Kidney epithelial cell (primary cell): ENCODE data around the gene FAM89A. TPM values are rescaled to one million over a fixed set of nuclear protein-coding genes. Genes with fewer than 3 reads are reported as not detected.
"Not testable (repeated sequence)": the region's sequence is repeated elsewhere in the genome, so short reads cannot be mapped to it uniquely, and the experiment has no call there.

Experiments
- DNase-seq: peaks from one replicate; pipeline ENCODE4 v3.0.0-alpha.2; 2010; ENCODE audit warnings: low read depth
- H3K27me3 ChIP-seq: 2 replicates; pipeline ENCODE4 v1.6.0; 2011; ENCODE audit warnings: low read length; ENCODE audit not compliant: control insufficient read depth, insufficient read depth
- H3K36me3 ChIP-seq: 2 replicates; pipeline ENCODE4 v1.5.1; 2011; ENCODE audit warnings: low read length; ENCODE audit not compliant: control insufficient read depth, insufficient read depth
- H3K4me3 ChIP-seq: 2 replicates; pipeline ENCODE4 v1.5.1; 2011; ENCODE audit warnings: low read depth, mild to moderate bottlenecking, control low read depth, low read length
- CTCF ChIP-seq: IDR thresholded peaks from 2 replicates; pipeline ENCODE4 v1.5.1; 2011; ENCODE audit warnings: mild to moderate bottlenecking, moderate library complexity, low read length, control low read depth, inconsistent platforms; ENCODE audit not compliant: insufficient read depth, poor library complexity, severe bottlenecking
- total RNA-seq: library from RNA; depleted of rRNA; stranded (reverse); fragments of >200 nt; gene quantifications from 2 replicates; pipeline ENCODE4 v1.2.3, GENCODE V29; 2015

Gene FAM89A
- total RNA-seq, 1 donor from 2014 or later, result 7.1 TPM

GRCh38 chr1:231026576-231026975 lies 13.5 kb downstream of the FAM89A start:
- Histone ChIP-seq H3K27me3 (no peaks in the 10 kb centered on the region), H3K36me3 (no peaks in the 10 kb centered on the region)
- no peak for TF ChIP-seq CTCF

GRCh38 chr1:231023150-231023549 lies 16.9 kb downstream of the FAM89A start:
- Histone ChIP-seq H3K36me3 (no peaks in the 10 kb centered on the region), H3K4me3 (no peak overlapping the region), H3K27me3 (no peaks in the 10 kb centered on the region)
- no peak for TF ChIP-seq CTCF
- no peak for DNase-seq

More at GRCh38 chr1:231026576-231026975, 13.5 kb downstream of the FAM89A start:
- no peak overlapping the region for H3K4me3 ChIP-seq
- no peak for DNase-seq

- DNase-seq, H3K36me3 ChIP-seq, H3K27me3 ChIP-seq, H3K4me3 ChIP-seq: not testable (repeated sequence)
Observed at GRCh38 chr1:231022543-231022942, 17.5 kb downstream of the FAM89A start.

GRCh38 chr1:231021540-231022031 lies 18.5 kb downstream of the FAM89A start:
- no peak for DNase-seq
- TF ChIP-seq CTCF, result no peak
- Histone ChIP-seq H3K27me3 (no peaks in the 10 kb centered on the region), H3K4me3 (no peak overlapping the region), H3K36me3 (no peaks in the 10 kb centered on the region)

GRCh38 chr1:231020816-231021215 lies 19.2 kb downstream of the FAM89A start:
- no peak for TF ChIP-seq CTCF
- Histone ChIP-seq H3K27me3 (no peaks in the 10 kb centered on the region), H3K4me3 (no peak overlapping the region), H3K36me3 (no peaks in the 10 kb centered on the region)
- DNase-seq, result no peak

- no peak for TF ChIP-seq CTCF
- Histone ChIP-seq H3K36me3 (no peaks in the 10 kb centered on the region), H3K4me3 (no peak overlapping the region), H3K27me3 (no peaks in the 10 kb centered on the region)
- no peak for DNase-seq
Observed at GRCh38 chr1:231020139-231020601, 19.9 kb downstream of the FAM89A start.
